NOMO-1 (cell line): ENCODE data around the gene IL1RL2.

Experiments
- DNase-seq, 2 experiments: peaks; one replicate each; lab custom pipeline; 2025; ENCODE audit not compliant: unreplicated experiment in 2 of 2; lab: John Stamatoyannopoulos, UW

The IL1RL2 gene

DNA sequence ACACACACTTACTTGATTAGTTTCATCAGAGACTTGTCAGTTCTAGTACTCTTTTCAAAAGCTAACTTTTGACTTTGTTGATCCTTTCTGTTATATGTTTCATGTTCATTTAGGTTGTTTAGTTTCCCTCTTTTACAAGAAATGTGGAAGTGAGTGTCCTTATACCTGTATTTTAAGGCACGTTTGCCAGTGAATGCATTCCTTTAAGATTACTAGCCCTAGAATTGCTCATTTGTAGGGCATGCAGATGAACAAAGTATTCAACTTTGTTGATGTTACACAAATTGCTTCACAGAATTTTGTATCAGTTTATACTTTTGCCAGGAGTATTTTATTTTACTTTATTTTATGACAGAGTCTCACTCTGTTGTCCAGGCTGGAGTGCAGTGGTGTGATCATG is 6.3 kb downstream of the IL1RL2 start:
- no peak for DNase-seq

DNA sequence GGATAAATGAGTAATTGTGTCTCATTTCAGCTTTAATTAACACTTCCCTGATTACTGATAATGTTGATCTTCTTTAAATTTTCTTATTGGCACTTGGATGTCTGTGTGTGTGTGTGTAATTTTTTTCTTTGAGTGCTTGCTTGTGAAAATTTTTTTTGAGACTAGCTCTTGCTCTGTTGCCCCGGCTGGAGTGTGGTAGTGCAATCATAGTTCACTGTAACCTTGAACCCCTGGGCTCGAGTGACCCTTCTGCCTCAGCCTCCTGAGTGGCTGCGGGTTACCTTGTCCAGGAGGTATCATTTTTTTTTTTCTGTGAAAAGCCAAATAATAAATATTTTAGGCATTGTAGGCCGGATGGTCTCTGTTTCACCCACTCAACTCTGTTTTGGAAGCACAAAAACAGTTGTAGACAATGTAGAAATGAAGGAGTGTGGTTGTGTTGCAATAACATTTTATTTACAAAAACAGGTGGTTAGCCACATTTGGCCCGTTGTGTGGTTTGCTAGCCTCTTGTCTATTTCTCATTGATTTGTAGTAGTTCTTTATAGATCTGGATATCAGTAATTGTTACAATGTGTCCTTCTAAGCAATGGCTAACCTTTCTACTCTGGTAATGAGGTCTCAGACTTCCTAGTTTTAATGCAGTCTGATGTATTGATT is 7.9 kb downstream of the IL1RL2 start:
- DNase-seq, result no peak

DNA sequence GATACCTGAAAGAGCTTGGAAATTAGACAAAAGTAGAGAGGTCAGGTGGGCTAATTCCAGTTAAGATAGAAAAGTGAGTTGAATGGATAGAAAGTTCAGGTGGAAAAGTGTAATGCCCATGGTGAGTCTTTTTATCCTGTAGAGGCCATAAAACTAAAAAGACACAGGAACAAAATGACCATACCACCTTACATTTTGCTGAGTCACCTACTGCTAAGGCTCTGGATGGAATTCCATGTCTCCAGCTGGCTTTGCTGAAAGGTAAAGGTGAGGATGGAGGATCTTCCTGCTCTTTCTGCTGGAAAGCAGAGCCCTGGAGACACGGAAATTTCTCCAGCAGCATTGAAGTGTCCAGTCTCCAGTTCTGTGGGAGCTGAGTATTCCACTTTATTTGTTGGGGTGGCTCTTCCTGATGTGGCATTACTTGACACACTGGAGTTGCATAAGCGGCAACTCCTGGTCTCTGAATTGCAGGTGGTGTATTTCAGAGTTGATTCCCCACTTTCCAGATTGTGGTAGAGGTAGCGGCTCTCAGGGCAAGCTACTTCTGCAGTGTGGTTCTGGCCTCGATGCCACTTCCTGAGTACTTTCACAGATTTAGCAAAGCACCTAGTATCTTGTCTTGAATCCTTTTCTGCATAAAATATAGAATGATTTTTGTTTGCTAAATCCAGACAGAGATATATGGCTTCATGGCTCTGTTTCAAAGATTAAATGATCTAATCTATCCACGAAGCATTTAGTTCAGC is 10.7 kb downstream of the IL1RL2 start:
- DNase-seq, result no peak

DNA sequence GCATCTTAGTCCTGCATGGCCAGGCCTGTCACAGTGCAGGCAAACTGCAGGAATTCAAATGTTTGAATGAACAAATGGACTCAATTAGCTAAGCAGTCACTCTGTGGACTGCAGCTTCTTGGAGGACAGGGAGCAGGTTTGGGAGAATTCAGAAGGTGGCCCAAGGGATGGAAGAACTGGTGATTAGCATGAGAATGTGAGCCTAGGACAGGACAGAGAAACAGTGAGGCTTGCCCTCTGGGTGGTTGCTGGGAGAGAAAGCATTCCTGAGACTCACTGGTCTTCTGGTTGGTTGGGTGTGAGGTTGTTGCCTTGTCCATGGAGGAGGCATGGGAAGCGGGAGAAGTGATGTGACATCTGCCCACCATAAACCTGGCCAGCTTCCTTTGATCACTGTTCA is 13.7 kb downstream of the IL1RL2 start:
- DNase-seq, result no peak

DNA sequence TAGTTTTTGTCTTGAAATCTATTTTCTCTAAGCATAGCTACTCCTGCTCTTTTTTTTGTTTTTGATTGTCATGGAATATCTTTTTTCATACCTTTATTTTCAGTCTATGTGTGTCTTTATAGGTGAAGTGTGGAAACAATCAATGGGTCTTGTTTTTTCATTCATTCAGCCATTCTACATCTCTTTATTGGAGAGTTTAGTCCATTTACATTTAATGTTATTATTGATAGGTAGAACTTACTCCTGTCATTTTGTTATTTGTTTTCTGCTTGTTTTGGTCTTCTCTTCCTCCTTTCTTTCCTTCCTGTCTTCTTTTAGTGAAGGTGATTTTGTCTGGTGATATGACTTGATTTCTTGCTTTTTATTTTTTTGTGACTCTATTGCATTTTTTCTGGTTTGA is 17.8 kb downstream of the IL1RL2 start:
- no peak for DNase-seq

DNA sequence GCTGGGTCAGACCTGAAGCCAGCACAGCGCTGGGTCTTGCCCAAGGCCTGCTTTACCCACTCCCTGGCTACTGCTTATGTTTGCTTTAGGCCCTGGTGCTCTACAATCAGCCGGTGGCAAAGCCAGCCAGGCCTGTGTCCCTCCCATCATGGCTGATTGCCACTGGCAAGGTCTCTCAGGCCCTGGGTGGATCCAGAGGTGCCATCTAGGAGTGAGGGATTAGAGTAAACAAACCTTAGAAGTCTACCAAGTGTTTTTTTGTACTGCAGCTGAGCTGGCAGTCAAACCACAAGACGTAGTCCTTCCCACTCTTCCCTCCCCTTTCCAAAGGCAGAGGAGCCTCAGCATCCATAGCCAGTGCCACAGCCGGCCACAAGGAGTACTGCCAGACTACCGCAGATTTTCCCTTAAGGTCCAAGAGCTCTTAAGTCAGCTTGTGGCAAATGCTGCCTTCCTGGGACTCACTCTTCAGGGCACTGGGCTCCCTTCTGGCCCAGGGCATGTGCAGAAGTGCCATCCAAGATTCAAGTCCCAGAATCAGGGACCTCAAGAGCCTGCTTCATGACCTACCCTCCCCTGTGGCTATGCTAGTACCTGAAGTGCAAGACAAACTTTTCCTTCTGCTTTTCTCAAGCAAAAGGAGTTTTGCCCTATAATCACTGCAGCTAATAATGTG is 20.0 kb downstream of the IL1RL2 start:
- DNase-seq, result no peak

DNA sequence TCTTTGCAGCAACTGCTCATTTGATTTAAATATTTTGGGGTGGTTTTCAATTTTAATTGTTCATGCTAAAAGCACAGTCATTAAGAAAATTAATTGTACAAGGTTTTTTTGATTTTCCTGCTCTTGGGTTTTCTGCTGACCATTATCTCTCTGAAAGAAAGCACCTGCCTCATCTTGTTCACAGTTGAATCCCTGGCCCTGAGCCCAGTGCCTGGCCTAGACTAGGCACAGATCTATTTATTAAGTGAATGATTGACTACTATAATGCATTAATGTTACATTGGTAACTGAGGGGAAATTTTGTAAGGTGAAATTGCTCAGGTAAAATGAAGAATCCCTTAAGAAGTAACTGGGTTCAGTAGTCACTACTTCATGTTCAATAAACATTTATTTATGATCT is 22.0 kb downstream of the IL1RL2 start:
- no peak for DNase-seq

DNA sequence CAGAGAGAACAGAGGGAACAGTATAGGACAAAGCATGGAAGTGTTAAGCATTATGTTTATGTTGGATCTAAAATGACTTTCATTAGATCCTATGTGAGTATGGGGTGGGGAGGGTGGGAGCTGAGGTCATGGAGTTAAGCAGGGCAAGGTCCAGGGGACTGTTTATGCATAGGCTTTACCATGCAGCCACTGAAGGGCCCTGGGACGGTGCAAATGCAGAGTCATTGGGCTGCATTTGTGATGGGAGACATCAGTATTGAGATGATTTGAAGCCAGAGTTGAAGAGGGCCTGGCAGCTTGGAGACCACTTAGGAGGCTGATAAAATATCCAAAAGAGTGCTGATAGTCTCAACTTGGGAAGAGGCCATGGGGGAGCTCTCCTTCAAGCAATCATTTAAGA is 22.7 kb downstream of the IL1RL2 start:
- DNase-seq, result no peak

DNA sequence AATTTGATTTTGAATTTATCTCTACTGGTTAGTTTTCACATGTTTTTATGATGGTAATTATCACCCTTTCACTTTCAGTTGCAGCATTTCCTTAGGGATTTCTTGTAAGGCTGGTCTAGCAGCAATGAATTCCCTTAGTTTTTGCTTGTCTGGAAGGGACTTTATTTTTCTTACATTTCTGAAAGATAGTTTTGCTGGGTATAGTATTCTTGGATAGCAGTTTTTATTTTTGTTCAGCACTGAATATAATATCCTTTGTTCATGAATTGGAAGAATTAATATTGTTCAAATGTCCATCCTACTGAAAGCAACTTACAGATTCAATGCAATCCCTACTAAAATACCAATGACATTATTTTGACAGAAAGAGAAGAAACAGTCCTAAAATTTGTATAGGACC is 30.2 kb downstream of the IL1RL2 start:
- no peak for DNase-seq

DNA sequence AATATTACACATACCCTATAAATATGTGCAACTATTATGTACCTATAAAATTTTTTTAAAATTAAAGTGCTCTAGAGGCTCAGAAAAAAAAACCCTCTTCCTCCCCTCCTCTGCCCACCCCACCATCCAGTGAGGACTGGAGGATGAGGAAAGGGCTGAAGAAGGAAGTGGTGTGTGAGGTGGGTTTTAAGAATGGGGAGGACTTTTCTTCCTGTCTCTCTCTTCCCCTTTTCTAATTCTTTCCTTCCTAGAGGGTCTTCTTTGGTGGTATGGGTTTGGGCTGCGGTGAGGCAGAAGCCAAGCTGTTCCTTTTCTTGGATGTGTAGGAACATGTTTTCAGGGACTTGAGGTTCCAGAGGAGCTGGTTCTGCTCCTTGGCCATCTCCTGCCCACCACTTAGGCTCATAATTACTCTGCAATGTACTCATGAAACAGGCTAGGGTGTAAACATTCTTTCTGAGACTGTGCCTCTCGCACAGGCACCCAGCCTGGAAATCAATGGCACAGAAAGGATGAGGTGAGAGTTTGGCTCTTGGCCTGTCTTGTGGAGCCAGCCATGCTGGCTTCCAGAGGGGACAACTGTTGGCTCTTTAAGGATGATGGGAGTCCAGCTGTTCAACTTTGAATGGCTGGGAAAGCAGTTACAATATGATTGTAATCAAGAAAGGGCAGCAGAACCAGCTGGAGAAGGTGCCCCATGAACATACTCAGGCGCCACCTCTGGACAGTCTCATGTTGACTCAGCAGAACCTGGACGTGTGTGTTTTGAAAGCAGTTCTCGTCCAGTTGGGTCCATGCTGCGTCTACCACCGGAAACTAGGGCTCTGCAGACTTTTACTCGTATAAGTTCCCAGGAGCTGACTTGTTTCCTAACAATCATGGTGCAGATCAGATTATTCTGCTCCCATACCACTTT is 38.3 kb downstream of the IL1RL2 start:
- peak; percentile 20 to 37 for DNase-seq

DNA sequence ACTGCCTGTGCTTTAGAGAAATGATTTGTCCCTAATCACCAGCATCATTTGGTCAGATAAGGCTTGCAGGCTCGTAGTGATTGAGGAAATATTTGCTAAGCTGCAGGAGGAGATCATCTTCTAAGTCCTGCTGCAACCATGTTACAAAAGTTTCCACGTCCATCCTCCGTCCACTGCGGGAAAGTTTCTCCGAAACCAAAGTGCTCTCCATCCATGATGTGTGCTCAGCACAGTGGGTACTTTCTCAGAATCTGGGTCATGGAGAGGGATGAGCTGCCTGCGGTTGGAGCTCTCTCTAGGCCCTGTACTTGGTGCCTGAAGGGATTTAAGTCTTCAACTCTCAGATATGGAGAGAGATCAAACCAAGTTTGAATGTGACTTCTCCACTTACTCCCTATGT is 39.3 kb downstream of the IL1RL2 start:
- no peak for DNase-seq

DNA sequence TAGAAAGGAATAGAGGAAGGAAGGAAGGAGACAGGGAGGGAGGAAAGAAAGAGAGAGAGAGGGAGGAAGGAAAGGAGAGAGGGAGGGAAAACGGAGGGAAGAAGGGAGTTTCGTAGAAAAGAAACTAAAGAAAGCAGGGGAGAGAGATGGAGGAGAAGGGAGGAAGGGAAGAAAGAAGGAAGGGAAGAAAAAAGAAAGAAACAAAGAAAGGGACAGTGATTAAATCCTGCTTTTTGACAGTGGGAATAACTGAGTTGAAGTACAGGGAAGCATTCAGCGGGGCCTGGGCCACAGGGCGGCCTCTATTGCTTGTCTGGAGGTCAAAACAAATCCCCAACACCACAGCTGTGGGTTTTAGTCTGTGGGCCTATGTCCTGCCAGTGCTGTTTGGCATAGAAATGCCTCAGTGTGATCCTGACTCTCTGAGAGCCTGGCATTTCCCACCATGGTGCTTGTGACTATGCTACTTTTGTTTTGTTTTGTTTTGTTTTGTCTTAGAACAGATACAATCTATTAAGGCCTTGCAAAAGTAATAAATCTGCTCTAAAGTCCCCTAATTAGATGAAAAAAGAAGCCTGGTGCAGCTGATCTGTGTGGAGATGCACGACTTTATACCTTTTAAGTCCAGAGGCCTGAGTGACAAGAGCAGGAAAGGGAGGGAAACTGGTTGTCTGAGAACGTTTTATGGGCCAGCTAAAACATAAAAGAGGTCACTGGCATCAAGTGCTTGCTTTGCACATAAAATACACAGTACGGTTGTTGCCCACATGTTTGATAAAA is 40.0 kb downstream of the IL1RL2 start:
- no peak for DNase-seq

DNA sequence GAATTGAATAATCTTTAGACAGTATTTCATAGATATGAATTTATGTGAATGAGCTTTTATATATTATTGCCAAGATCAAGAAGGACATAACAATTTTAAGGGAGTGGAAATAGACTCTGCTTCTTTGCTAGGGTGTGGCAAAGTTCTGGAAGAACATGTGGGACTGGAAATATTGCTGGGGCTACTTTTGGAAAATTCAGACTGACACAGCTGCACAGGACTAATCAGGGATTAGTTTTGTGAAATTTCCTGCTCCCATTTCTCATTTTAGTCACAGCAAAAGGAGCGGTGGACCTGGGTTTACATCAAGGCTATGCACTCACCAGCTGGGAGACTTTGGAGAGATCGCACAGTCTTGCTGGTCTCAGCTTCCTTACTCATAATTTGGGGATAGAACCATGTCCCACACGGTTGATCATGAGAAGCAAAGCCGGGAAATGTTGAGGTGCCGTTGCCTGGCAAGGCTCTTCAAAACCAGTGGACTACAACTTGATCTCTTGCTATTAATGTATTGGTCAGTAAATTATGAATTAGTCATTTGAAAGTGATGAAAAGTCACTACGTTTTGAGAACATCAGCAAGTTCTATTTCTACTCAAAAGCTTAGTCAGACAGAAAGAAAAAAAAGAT is 42.4 kb downstream of the IL1RL2 start:
- DNase-seq, result no peak

DNA sequence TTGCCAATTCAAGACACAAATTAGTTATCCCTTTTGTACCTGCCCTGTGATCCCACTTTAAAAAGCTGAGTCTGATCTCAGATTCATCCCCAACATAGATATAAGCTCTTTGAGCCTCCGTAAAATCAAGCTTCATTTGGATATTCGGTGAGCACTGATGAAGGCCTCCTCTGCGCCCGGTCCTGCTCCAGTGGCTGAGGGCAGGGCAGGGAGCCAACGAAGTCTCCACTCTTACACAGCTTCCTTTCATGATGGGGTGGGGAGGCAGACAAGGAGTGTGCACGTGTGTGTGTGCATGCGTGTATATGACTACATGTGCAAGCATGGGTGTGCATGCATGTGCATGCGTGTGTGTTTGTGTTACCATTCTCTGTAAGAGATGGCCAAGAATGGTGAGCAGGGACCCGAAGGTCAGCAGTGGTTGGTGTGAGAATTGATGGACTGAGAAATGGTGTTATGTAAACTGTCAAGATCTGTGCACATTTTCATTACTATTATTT is 43.6 kb downstream of the IL1RL2 start:
- DNase-seq, result no peak

DNA sequence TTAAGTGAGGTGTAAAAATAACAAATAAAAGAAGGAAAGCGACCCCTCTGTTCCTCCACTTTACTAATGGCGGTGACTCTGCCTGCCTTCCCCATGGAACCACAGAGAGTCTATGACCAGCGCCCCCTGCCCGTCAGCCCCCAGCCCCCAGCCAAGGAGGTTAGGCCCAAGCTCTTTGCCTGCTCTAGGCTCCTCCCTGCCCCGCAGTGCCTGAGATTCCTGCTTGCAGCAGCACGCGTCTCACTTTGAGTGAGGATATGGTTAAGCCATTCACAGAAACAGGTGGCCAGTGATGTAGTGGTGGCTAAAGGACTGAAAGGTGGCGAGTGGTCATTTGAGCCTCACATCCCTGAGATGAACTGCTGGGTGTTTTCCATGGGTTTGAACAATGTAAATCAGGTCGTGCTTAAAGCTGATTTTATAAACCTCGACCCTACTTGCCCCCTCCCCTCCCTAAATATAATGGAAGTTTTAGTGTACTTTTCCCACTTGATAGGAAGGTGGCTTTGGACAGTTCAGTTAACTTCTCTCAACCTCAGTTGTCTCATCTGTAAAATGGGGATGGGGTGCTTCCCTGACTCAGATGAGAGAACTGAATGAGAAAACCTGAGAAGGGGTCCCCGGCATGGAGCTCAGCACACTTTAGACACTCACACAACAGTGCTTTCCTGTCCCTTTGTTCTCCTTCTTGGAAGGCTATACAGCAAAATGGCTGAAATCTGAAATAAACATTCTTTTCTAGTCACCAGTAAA is 46.5 kb downstream of the IL1RL2 start:
- no peak for DNase-seq

DNA sequence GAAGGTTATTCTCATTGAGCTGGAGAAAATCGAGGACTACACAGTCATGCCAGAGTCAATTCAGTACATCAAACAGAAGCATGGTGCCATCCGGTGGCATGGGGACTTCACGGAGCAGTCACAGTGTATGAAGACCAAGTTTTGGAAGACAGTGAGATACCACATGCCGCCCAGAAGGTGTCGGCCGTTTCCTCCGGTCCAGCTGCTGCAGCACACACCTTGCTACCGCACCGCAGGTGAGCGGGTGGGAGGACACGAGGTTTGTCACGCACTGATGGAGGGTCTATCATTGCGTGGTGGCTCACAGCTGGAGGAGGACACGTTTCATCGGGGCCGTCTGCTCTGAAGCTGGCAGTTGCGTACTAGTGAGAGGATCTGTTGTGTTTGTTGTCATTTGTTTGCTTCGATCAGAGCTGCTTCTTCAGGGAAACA is 48.2 kb downstream of the IL1RL2 start:
- no peak for DNase-seq

DNA sequence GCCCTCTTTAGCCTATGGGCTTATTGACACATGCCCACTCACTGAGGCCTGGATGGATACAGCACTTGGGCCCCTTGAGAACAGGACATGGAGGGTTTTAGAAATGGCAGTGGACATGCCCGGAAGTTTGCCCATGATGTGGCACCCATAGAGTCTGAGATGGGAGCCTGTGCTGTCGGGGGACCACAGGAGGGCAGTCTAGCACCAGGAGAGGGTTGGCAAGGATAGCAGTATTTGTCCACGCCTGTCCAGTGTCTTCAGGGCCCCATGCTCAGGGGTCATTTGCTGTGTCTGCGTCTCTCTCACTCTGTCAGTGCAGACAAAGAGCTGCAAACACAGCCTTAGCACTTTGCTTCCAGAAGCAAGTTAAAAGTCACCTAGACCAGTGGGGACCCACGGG is 48.7 kb downstream of the IL1RL2 start:
- peak in 1 of 2 experiments; percentile 21 for DNase-seq

DNA sequence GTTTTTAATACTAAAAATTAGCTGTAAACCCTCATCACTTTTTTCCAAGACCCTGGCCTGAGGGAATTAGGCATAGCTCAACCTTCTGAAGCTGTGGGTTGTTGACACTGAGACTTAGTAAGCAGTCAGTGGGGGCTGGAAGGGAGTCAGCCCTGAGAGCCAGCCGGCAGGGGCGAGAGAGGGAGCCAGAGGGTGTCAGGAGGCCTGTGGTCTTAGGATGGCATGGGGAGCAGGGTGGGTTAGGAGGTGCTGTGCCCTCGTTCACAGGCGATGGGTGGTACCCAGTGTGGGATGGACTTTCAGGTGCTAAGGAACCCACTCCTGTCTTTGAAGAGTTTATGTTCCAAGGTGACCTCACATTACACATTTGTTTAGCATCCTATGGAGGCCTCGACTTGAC is 49.3 kb downstream of the IL1RL2 start:
- DNase-seq, result no peak

DNA sequence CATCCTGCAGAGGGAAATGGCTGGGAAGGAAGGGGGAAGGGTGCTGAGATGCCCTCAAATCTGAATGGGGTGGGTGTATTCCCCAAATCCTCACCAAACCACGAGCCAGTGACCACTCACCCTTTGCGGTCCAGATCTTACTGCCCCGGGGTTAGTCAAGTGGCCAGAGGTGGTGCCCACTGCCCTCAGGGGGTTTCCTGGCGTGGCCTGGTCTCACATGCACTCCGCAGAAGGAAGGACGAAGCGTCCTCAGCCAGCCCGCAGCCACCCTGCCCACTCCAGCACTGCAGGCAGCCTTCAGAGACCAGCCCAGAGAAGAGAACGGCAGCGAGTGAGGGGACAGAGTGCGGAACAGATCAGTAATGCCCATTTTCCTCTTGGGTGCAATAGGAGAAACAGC is 50.4 kb downstream of the IL1RL2 start:
- no peak for DNase-seq
